GM18508 (cell line): ENCODE data around the gene NDUFV2.

Experiments
- ATAC-seq: cut with Tn5 transposase; IDR thresholded peaks from one replicate; pipeline ENCODE4 v1.9.1; 2021; ENCODE audit warnings: moderate number of reproducible peaks; ENCODE audit not compliant: insufficient read depth, unreplicated experiment

Gene NDUFV2

DNA sequence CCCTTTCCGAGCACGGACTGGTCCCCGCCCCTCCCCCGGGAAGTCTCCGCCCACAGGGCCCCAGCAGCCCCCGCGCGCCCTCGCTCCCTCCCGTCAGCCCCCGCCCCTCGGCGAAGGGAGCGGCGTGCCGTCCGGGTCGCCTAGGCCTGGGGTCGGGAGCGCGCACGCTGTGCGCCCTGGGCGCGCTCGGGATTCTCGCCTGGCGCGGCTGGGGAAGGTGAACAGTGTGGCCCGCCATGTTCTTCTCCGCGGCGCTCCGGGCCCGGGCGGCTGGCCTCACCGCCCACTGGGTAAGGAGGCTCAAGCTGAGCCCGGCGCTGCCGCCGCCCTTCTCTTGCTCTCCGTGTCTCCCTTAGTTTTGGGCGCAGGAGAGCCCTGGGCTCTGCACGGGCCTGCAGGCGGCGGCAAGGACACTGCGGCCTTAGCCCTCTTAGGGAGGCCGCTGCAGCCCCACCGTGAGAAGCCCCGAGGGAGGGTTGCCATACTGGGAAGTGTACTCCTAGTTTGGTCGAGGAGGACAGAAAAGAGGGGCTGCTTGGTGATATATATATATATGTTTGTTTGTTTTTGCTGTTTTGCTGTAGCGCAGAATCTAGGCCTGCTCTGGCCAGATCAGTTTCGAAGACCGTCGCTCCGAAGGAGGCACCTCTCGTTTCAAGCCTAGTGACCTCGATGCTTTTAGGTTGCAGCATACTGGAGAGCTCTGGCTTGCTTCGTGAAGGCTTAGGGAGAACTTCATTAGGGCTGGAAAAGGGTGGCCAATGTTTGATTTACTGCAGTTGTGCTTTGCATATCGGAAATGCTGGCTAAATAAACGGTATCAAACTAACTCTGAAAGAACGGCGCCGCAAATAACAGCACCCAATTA, at the start of gene NDUFV2:
Gene NDUFV2 (plus strand): TSS at position 192 of the 868 bp plus-strand sequence. CDS start 45 bp downstream, at position 237.
- peak; percentile 60 for ATAC-seq

DNA sequence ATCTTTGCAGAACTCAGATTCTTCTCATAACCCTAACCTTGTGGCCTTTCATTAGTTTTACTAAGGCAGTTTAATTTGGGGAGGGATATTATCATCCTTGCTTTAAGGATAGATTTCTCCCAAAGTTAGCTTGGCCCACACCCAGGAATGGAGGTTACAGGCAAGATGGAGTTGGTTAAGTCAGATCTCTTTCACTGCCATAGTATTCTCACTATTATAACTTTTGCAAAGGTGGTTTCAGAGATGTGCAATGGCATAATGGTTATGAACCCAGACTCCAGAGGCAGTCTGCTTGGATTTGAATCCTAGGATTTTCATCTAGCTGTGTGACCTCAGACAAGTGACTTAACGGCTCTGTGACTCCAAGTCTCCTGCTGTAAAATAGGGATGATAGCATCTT, 48.7 kb upstream of the NDUFV2 start:
- no peak for ATAC-seq

DNA sequence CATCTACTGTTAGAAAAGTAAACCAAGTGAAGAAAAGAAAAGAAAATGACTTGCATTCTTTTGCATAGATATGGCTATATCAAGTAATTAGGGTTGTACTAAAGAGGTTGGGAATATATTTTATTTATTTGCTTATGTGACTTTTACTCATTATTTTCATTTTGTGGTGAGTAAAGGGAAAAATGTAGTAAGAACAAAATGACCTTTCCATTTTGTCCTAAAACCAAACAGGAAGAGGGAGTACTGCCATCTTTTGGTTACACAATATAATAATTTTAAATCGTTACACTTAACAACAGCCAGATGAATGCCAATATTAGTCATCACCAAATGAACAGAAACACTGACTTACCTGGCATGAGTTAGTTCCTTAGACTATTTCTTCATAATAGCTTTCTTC, 47.3 kb upstream of the NDUFV2 start:
- ATAC-seq = peak; percentile 57

DNA sequence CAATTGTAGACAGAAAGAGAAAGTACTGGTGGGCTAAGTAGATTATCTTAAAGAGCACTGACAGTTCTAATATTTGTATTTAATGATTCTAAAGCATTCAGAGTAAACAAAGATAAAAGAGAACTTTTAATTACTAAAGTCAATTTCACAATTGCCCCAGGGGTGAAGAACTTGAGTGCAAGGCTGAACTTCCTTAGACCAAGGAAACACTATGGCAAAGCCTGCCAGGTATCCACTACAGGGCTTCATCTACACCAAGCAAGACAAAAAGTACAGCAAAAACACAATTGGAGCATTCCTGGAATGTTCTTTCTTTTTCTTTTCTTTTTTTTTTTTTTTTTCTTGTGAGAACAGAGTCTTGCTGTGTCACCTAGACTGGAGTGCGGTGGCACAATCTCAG, 46.9 kb upstream of the NDUFV2 start:
- ATAC-seq = no peak

DNA sequence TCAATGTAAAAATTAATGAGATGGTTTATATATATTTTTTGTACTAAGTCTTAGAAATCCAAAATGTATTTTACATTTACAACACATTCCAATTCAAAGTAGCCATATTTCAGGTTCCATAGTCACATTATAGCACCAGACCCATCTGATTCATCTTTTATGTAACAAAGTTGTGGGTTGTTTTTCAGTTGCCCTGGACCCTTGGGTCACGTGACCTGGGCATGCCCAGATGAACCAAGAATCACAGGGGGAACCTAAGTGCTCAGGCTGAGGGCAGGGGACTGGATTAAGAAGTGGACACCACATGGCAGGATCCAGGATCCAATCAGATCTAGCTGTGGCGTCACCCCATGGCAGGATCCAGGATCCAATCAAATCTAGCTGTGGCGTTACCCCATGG, 44.9 kb upstream of the NDUFV2 start:
- ATAC-seq = no peak

DNA sequence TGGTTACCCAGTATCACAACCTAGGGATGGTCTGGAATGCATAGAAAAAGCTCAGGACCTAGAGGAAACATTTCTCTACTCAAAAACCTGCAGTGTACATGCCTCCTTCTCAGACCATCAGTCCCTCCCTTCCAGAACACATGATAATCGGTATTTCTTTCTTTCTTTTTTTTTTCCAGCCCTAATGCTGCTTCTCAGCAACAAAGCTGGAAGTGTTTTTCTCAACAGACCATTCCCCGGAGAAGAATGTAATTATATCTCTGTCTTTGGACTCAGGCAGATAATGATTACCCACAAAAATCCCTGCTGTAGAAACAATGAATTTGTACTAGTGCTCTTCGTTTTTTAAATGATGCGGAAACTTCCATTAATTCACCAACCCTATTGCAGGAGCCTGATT, 44.1 kb upstream of the NDUFV2 start:
- no peak for ATAC-seq

DNA sequence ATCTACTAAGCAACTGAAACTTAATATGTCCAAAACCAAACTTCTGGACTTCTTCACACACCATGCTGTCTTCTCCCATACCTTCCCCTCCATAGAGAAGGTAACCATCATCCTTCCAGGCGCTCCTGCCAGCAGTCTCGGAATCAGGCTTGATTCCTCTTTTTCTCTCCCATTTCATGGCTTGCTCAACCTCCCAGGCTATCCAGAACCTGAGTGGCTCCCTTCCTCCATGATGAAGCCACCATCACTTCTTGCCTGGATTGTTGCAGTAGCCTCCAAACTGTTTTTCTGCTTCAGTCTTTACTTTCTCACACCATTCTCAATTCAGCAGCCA, 40.1 kb upstream of the NDUFV2 start:
- no peak for ATAC-seq

DNA sequence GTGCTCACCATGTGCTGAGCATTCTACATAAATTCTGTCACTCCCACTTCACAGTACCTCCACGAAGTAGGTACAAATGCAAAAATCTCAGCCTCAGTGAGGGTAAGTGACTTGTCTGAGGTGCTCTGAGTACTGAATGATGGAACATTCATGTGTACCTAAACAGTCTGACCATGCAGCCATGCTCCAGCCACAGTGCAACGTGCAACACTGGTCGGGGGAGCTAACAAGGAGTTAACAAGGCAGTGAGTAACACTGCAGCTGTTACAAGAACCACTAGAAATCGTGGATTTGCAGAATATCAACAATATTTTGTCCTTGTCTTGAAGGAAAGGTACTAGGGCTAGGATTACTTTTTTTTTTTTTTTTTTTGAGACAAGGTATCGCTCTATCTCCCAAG, 36.6 kb upstream of the NDUFV2 start:
- ATAC-seq = no peak

DNA sequence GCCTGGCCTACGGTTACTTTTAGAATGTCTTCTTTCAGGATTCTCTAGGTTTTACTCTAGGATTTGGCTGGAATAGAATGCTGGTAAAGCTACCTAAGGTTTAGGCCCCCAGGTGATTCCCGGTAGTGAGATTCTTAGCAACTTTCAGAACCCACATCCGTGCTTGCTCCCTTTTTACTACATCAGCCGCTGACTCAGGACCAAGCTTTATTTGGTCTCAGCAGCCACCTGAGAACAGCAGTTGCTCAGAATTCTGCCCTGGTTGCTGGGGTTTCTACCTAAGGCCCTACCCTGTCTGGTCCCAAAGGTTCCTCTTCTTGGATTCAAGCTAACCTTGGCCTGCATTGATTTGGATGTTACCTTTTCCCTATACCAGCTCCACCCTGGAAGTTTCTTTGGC, 36.1 kb upstream of the NDUFV2 start:
- ATAC-seq = peak; percentile 16

DNA sequence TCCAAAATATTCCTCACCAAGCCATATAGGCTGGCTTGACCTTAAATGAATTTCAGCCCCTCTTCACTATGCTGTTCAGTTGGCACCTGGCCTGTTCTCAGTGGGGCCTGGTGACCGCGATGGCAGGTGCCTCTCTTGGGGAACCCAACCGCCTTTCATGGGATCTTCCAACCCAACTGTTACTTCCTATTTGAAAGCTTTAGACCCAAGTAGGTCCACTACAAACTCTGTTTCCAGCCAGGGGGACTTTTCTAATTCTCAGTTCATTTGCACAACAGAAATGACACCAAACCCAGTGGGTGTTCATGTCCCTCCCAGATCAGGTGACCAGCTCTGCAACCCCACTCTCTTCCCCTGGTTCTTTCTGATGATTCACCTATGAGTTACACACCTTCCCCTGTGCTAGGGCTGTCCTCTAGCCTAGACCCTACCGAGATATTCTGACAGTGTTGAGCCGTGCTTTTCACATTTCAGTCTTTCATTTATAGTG, 35.6 kb upstream of the NDUFV2 start:
- peak; percentile 67 for ATAC-seq

DNA sequence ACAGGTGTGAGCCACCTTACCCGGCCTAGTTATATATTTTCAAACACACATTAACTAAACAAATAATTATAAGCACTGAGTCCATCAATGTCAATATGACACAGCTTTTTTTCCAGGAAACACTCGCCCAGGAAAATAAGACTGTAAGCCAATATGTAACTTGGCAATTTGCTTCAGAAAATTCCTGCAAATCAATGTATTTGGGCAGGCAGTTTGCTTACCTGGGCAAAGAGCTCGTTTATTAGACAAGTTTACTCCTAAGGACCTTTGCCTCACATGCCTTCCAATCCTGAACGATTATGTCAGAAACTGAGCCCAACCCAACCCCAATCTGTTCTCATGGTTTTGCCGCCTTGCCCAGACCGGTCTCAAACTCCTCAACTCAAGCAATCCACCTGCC, 34.7 kb upstream of the NDUFV2 start:
- no peak for ATAC-seq

DNA sequence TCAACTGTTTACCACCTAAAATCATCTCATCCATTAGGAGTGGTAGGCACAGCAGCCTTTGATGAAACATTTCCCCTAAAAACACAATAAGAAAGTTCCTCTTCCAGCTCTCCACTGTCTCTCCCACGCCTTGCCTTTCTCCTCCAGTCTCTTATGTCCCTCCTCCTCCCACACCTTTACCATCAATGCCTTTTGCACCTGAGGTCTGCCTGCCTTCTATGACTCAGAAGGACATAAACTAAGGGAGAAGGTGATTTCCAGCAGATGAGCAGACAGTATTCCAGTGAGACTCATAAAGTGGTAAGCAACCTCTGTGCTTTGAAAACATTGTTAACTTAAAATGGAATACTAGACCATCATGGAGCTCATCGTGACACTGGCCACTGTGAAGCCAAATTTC, 34.2 kb upstream of the NDUFV2 start:
- no peak for ATAC-seq

DNA sequence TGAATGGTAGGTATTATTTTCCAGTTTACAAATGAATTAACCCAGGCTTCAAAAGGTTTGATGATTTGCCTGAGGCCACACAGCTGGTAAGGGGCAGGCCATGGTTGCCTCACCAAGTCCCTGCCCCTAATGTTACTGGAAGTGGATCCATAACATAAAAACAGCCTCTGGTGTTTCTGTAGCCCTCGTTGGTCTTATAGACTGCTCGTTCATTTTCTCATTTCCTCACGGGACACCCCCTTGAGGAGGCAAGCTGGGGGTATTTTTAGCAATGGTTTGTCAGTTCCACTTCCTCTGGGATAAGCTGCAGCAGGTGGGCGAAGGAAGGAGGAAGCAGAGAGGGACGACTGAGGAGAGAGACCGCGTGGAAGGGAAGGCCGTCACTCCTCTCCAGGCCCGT, 32.9 kb upstream of the NDUFV2 start:
- ATAC-seq = no peak

DNA sequence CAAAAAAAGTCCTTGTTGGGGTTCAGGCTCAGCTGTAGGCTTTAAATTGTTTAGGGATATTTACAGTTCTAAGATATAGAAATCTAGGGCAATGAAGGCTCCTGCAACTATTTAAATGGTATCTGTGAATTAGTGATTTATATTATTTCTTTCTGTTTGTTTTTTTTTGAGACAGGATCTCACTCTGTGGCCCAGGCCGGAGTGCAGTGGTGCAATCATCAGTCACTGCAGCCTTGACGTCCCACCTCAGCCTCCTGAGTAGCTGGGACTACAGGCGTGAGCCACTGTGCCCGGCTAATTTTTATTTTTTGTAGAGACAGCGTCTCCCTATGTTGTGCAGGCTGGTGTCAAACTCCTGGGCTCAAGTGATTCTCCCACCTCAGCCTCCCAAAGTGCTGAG, 32.3 kb upstream of the NDUFV2 start:
- ATAC-seq = no peak

DNA sequence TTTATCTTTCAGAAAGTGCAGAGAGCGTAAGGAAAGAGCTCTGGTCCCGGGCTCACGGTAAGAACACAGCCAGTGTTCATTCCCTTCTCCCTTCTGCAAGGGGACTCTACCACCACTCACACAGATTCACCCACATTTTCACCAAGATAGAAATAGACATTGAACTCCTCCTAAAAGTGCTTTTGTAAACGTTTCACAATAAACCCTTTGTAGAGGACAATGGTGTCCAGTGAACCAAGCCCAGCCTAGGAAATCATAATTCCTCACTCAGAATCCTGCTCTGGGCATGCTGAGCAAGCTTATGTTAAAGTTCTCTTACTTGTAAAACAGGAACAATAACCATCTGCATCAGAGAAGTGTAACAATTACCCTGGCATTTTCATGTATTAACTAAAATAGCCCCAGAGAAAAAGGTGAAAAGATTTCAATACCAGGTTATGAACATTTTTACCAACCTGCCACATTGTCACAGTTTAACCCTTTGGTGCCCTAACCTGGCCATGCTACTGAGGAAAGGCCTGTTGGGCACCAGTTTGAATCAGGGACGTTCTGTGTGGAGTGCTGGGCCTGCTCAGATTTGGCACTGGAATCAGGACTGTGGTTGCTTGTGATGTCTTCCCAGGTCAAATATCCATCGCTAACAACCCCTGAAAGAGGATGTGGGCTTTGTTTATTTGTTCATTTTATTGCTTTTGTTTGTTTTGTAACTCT, 22.5 kb upstream of the NDUFV2 start:
- ATAC-seq = no peak

DNA sequence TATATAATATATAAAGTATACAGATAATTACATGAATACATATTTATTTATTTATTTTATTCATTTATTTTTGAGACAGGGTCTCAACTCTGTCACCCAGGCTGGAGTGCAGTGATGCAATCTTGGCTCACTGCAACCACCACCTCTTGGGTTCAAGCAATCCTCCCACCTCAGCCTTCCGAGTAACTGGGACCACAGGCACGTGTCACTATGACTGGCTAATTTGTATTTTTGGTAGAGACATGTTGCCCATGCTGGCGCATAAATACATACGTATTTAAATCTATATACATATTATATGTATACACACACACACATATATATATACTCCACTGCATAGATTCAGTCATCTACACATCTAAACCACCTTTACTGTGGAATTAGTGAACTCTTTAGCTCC, 20.6 kb upstream of the NDUFV2 start:
- no peak for ATAC-seq

DNA sequence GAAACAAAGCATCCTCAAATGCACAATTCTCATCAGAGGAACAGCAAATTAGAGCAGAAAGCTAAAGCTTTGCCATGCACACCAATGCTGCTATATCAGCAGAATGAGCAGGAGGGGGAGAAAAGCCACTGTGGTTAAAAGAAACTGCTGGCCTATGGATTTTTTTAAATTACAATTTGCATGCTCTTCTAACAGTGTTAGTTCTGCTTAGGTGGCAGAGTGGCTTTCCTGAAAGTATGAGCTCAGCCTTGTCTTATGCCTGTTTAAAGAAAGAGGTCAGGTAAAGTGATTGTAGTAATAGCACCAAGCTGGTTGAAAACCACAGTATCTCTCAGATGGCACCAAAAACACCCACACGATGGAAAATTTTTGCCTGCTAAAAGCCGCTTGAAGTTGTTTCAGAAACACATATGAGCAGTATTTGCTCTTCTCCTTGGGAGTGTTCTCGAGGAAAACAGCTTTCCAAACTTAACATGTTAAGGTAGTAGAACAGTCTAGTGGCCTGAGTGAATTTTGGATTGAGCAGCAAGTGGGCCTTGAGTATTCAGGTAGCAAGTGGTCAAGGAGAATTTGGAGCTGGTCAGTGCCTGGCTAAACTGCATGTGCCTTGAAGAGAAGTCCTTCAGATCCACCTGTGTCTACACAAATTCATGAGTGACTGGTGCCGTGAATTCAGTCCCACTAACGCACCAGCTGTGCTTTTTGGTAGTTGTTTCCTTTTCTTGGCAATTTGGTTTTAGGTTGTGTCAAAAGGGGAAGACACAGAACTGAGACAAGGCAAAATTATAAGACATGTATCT, 19.6 kb upstream of the NDUFV2 start:
- peak; percentile 81 for ATAC-seq

DNA sequence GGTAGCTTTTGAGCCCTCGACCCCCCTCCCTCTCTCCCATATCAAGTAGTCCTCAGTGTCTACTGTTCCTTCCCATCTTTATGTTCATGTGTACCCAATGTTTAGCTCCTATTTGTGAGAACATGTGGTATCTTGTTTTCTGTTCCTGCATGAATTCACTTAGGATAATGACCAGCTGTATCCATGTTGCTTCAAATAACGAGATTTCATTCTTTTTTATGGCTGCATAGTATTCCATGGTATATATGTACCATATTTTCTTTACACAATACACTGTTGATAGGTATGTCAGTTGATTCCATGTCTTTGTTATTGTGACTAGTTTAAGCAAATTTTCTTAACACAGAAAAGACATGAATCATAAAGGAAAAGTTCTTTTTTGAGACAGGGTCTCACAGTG, 16.5 kb upstream of the NDUFV2 start:
- ATAC-seq = no peak

DNA sequence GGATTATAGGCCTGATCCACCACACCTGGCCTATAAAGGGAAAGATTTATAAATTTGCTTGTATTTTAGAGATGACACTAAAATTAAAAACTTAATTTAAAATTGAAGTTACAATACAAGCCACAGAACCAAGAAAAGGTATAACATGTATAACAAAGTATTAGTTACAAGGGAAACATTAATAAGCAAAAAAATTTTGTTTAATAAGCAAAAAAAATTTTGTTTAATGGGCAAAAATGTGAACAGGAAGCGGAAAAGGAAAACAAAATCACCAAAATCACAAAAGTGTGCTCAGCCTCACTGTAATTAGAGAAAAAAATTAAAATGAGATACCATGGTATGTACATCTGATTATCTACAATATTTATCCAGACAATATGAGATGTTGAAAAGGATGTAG, 15.9 kb upstream of the NDUFV2 start:
- ATAC-seq = no peak

DNA sequence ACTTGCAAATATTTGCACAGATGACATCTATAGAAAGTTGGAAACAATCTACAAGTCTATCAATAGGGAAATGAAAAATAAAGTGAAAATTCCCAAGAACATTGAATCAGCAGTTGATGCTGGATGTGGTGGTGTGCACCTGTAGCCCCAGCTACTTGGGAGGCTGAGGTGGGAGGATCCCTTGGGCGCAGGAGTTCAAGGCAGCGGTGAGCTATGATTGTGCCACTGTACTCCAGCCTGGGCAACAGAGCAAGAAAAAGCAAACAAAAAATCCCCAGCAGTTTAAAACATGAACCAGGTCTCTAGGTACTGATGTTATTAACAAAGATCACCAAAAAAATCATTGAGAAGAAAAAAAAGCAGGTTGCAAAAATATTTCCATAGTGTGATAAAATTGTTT, 15.4 kb upstream of the NDUFV2 start:
- ATAC-seq = no peak

DNA sequence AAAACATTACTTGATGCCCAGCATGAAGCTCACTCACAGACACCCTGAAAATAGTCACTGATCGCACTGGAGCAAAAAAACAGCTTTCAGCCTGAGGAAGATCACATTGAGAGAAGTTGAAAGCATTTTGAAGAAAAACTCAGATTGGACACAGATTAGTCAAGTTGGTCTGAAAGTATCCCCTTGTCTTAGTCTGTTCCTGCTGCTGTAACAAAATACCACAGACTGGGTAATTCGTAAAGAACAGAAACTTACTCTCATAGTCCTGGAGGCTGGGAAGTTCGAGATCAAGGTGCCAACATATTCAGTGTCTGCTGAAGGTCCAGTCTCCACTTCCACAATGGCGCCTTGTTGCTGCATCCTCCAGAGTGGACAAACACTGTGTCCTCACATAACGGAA, 14.2 kb upstream of the NDUFV2 start:
- no peak for ATAC-seq
